Panc1 (cell line): ENCODE results near the gene PPP4C. TPM values are rescaled to one million over a fixed set of nuclear protein-coding genes. Genes with fewer than 3 reads are reported as not detected.

ENCODE experiments used
- ATAC-seq: fragments of 200-7000 bp; cut with Tn5 transposase; 2 replicates; pipeline ENCODE4 v1.9.1; 2020; ENCODE audit warnings: mild to moderate bottlenecking, moderate library complexity
- BruUV-seq: library from RNA; stranded (reverse); fragments of 400-500 nt; replicated peaks from 2 replicates; lab custom pipeline; 2021; lab: Mats Ljungman, UMichigan
- CTCF ChIA-PET: fragments of 300-600 bp; sonication (Branson Sonifier 250); formaldehyde crosslinking; loops from one replicate; lab custom pipeline; 2022; ENCODE audit warnings: antibody characterized with exemption; lab: Charles Lee
- POLR2A ChIA-PET: fragments of 300-600 bp; sonication (Branson Sonifier 250); formaldehyde crosslinking; loops from one replicate; lab custom pipeline; 2022; ENCODE audit warnings: antibody characterized with exemption; lab: Charles Lee
- DNase-seq: peaks from one replicate; pipeline ENCODE4 v3.0.0-alpha.2; 2010; ENCODE audit warnings: low read depth, low spot score
- H3K27ac ChIP-seq: 2 replicates; pipeline ENCODE4 v1.5.1; 2011; ENCODE audit warnings: mild to moderate bottlenecking, low read length, inconsistent platforms
- H3K27me3 ChIP-seq: fragments of 200-500 bp; sonication (Bioruptor generic); 2 replicates; pipeline ENCODE4 v1.6.0; 2014; ENCODE audit warnings: low read length, inconsistent platforms; ENCODE audit not compliant: control insufficient read depth, insufficient read depth
- H3K36me3 ChIP-seq: fragments of 200-500 bp; sonication (Bioruptor generic); 2 replicates; pipeline ENCODE4 v1.5.1; 2014; ENCODE audit warnings: inconsistent platforms, mild to moderate bottlenecking, low read length, moderate library complexity; ENCODE audit not compliant: control insufficient read depth, insufficient read depth
- H3K4me1 ChIP-seq: 2 replicates; pipeline ENCODE4 v1.5.1; 2011; ENCODE audit warnings: inconsistent platforms, mild to moderate bottlenecking, low read length, moderate library complexity; ENCODE audit not compliant: control insufficient read depth, insufficient read depth
- H3K4me3 ChIP-seq, 2 experiments: 2 replicates each; pipeline ENCODE4 v1.5.1; 2011 to 2012; ENCODE audit warnings: low read depth in 2 of 2, low read length in 2 of 2, mild to moderate bottlenecking in 2 of 2, inconsistent platforms in 1 of 2, moderate library complexity in 1 of 2
- H3K9me3 ChIP-seq: fragments of 200-500 bp; sonication (Bioruptor generic); 2 replicates; pipeline ENCODE4 v1.5.1; 2014; ENCODE audit warnings: low read depth, mild to moderate bottlenecking, inconsistent platforms, low read length, moderate library complexity; ENCODE audit not compliant: control insufficient read depth, insufficient read depth
- POLR2AphosphoS5 ChIP-seq: IDR thresholded peaks from 2 replicates; pipeline ENCODE4 v1.6.1; 2012; ENCODE audit warnings: mild to moderate bottlenecking, low read depth, low read length, moderate library complexity
- REST ChIP-seq, 2 experiments: IDR thresholded peaks; 2 replicates each; pipeline ENCODE4 v1.6.1; 2011 to 2012; ENCODE audit warnings: low read depth in 2 of 2, control low read depth in 1 of 2, low read length in 1 of 2, mild to moderate bottlenecking in 1 of 2, moderate library complexity in 1 of 2; ENCODE audit not compliant: insufficient read depth in 1 of 2
- SIN3A ChIP-seq: IDR thresholded peaks from 2 replicates; pipeline ENCODE4 v1.6.1; 2012; ENCODE audit warnings: low read depth, mild to moderate bottlenecking, low read length, moderate library complexity, borderline replicate concordance; ENCODE audit not compliant: insufficient read depth
- TCF7L2 ChIP-seq: IDR thresholded peaks from 2 replicates; pipeline ENCODE4 v1.6.1; 2011; ENCODE audit warnings: mild to moderate bottlenecking, low read depth, low read length, inconsistent platforms
- in situ Hi-C: cut with HindIII; loops from 2 replicates; pipeline ENCODE4 v1.10.0; 2016; ENCODE audit warnings: low sequenced_read_pairs, low pct_unique_long_range_greater_than_20kb
- intact Hi-C: fragments of 100-400 bp; cut with micrococcal nuclease; formaldehyde crosslinking; loops from one replicate; pipeline ENCODE4 v1.10.0; 2022; ENCODE audit not compliant: unreplicated experiment
- total RNA-seq: library from RNA; stranded (reverse); gene quantifications from one replicate; pipeline ENCODE4 v1.2.1, GENCODE V29; 2021; ENCODE audit not compliant: unreplicated experiment
- TF ChIP-seq, protein P1 (sequence below): fragments of 450-650 bp; IDR thresholded peaks from 2 replicates; pipeline ENCODE4 v1.5.1; 2017; ENCODE audit warnings: mild to moderate bottlenecking

PPP4C gene
- total RNA-seq, 1 experiment from 2014 or later = 186 TPM

GRCh38 chr16:30094541-30095165 lies 18.9 kb downstream of the PPP4C start:
- peaks cover 19% of the 10 kb centered on the region; the same call in 1 of the 2 replicates for H3K9me3 ChIP-seq
- no peak overlapping the region for H3K27ac ChIP-seq
- DNase-seq (no peak), ATAC-seq (no peak)
- in situ Hi-C loops = no loop called here
- ChIA-PET POLR2A (no interaction called here), CTCF (no interaction called here)
- TF ChIP-seq, protein P1, sequence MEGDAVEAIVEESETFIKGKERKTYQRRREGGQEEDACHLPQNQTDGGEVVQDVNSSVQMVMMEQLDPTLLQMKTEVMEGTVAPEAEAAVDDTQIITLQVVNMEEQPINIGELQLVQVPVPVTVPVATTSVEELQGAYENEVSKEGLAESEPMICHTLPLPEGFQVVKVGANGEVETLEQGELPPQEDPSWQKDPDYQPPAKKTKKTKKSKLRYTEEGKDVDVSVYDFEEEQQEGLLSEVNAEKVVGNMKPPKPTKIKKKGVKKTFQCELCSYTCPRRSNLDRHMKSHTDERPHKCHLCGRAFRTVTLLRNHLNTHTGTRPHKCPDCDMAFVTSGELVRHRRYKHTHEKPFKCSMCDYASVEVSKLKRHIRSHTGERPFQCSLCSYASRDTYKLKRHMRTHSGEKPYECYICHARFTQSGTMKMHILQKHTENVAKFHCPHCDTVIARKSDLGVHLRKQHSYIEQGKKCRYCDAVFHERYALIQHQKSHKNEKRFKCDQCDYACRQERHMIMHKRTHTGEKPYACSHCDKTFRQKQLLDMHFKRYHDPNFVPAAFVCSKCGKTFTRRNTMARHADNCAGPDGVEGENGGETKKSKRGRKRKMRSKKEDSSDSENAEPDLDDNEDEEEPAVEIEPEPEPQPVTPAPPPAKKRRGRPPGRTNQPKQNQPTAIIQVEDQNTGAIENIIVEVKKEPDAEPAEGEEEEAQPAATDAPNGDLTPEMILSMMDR = no peak
- TF ChIP-seq POLR2AphosphoS5 (no peak), REST (IDR thresholded peaks at IDR 0.05; ENCODE audit: insufficient read depth in 1 of 2, low read depth in 2 of 2, low read length in 1 of 2) (no peak)
- no peaks in the 10 kb centered on the region for H3K27me3 ChIP-seq
- no peak overlapping the region for H3K4me3 ChIP-seq
- H3K4me1 ChIP-seq = peaks cover 18% of the 10 kb centered on the region
- intact Hi-C loops = no loop called here
- no peaks in the 10 kb centered on the region for H3K36me3 ChIP-seq
- BruUV-seq = no TSS peak

- H3K36me3 ChIP-seq = no peaks in the 10 kb centered on the region
- POLR2A ChIA-PET = no interaction called here
- H3K27ac ChIP-seq = no peak overlapping the region
- in situ Hi-C loops = no loop called here
- H3K9me3 ChIP-seq = peaks cover 19% of the 10 kb centered on the region; the same call in 1 of the 2 replicates
- DNase-seq = no peak
- H3K4me1 ChIP-seq = peaks cover 14% of the 10 kb centered on the region
- CTCF ChIA-PET = no interaction called here
- no peaks in the 10 kb centered on the region for H3K27me3 ChIP-seq
- intact Hi-C loops = no loop called here
- H3K4me3 ChIP-seq = peak overlapping the region in 1 of 2 experiments; percentile 19; a peak in 1 of 4 replicates
- BruUV-seq = no TSS peak
- ATAC-seq = no peak
- TF ChIP-seq, protein P1 = no peak
- TF ChIP-seq POLR2AphosphoS5 (no peak), REST (IDR thresholded peaks at IDR 0.05; ENCODE audit: insufficient read depth in 1 of 2, low read depth in 2 of 2, low read length in 1 of 2) (no peak), SIN3A (no peak), TCF7L2 (no peak)
These were observed 19.6 kb downstream of the PPP4C start for GRCh38 chr16:30095166-30096078.
